CD4-positive, CD25-positive, alpha-beta regulatory T cell (primary cell): ENCODE measurements around the gene PALLD. TPM values are rescaled to one million over a fixed set of nuclear protein-coding genes. Genes with fewer than 3 reads are reported as not detected.

Experiments used
- ATAC-seq, 2 donors: fragments of 150-1000 bp; cut with Tn5 transposase; one replicate each; pipeline ENCODE4 v1.10.0; 2021; ENCODE audit warnings: low read depth in 2 of 2, moderate number of reproducible peaks in 2 of 2, moderate library complexity in 1 of 2
- DNase-seq, 3 donors: peaks; one replicate each; pipeline versions ENCODE4 v3.0.0 to v3.0.0-alpha.2; 2012 to 2022; ENCODE audit warnings: mixed read lengths in 1 of 3
- H3K27ac ChIP-seq: one replicate; pipeline ENCODE4 v1.7.0; 2013; ENCODE audit warnings: mild to moderate bottlenecking, low read length; ENCODE audit not compliant: insufficient read depth, poor library complexity, severe bottlenecking
- H3K27me3 ChIP-seq: one replicate; pipeline ENCODE4 v1.7.0; 2013; ENCODE audit warnings: low read length; ENCODE audit not compliant: control insufficient read depth, insufficient read depth
- H3K36me3 ChIP-seq: one replicate; pipeline ENCODE4 v1.7.0; 2013; ENCODE audit warnings: mild to moderate bottlenecking, low read length, moderate library complexity; ENCODE audit not compliant: control insufficient read depth, insufficient read depth
- H3K4me1 ChIP-seq: 2 replicates; pipeline ENCODE4 v1.7.0; 2013; ENCODE audit warnings: mild to moderate bottlenecking, low read length; ENCODE audit not compliant: insufficient read depth, control insufficient read depth, poor library complexity, severe bottlenecking
- H3K4me3 ChIP-seq: one replicate; pipeline ENCODE4 v1.7.0; 2013; ENCODE audit warnings: low read depth, mild to moderate bottlenecking, low read length, moderate library complexity
- H3K9me3 ChIP-seq, 2 experiments: 1 replicate in 1 of 2; 2 replicates in 1 of 2; pipeline ENCODE4 v1.7.0; 2013; ENCODE audit warnings: low read length in 2 of 2, mild to moderate bottlenecking in 1 of 2, moderate library complexity in 1 of 2; ENCODE audit not compliant: control insufficient read depth in 2 of 2
- H3K27ac Mint-ChIP-seq, 3 donors: one replicate each; pipeline ENCODE4 v1.8.0; 2020 to 2022; ENCODE audit warnings: mild to moderate bottlenecking in 3 of 3, mixed read lengths in 3 of 3, moderate library complexity in 2 of 3
- H3K27me3 Mint-ChIP-seq: one replicate; pipeline ENCODE4 v1.8.0; 2022; ENCODE audit warnings: mild to moderate bottlenecking, mixed read lengths
- H3K36me3 Mint-ChIP-seq: one replicate; pipeline ENCODE4 v1.8.0; 2020; ENCODE audit warnings: mixed read lengths
- H3K4me1 Mint-ChIP-seq, 4 donors: one replicate each; pipeline ENCODE4 v1.8.0; 2020 to 2022; ENCODE audit warnings: mixed read lengths in 4 of 4, mild to moderate bottlenecking in 1 of 4
- H3K4me3 Mint-ChIP-seq, 4 donors: one replicate each; pipeline ENCODE4 v1.8.0; 2020 to 2022; ENCODE audit warnings: mild to moderate bottlenecking in 4 of 4, mixed read lengths in 4 of 4, moderate library complexity in 3 of 4
- H3K9me3 Mint-ChIP-seq, 7 donors: one replicate each; pipeline ENCODE4 v1.8.0; 2020 to 2022; ENCODE audit warnings: mixed read lengths in 7 of 7, mild to moderate bottlenecking in 3 of 7, moderate library complexity in 2 of 7
- polyA plus RNA-seq, 4 donors: library from polyadenylated mRNA; unstranded; fragments of 300-500 nt; fragmentation: Illumina TruSeq; gene quantifications; one replicate each; pipeline ENCODE4 v1.2.3, GENCODE V29; 2021
- total RNA-seq: library from RNA; stranded (reverse); gene quantifications from one replicate; pipeline ENCODE4 v1.2.3, GENCODE V29; 2022

Gene PALLD
- total and polyA plus RNA-seq, 5 donors from 2014 or later = 0.37 to 1.9 (median 0.76) TPM; not detected in 1

DNA sequence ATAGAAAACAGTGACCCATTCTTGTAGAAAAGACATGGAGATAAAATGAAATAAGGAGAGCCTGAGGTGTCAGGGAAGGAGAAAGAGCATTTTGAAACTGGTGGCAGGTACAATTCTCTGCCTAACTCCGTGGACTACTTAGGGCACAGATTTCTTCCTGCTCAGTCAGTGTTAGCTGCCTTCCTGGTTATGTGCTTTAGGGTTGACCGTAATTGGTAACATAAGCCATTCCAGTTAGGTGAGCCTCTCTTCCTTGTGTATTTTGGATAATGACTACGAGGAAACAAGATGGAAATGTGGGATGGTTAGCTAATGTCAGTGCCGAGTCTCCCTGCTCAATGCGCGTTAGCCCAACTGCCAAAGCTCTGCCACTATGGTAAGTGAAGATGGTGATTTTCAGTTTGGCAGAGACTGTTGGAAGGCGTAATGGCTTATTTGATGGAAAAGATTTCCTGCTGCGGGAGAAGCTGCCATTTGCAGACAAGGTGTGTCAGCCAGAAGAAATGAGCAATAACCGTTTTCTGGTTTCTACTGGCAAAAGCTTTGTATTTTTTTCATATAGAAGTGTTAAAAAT is 339.1 kb downstream of the PALLD start:
- peaks cover 16% of the 10 kb centered on the region for H3K4me1 ChIP-seq
- no peaks in the 10 kb centered on the region for H3K36me3 ChIP-seq
- Mint-ChIP-seq H3K4me1 (peaks cover 0 to 13% (median 5%) of the 10 kb centered on the region in 4 donors), H3K9me3 (peaks cover 0 to 3% (median 0%) of the 10 kb centered on the region in 7 donors), H3K36me3 (no peaks in the 10 kb centered on the region), H3K27ac (no peak overlapping the region), H3K27me3 (peaks cover 61% of the 10 kb centered on the region), H3K4me3 (no peak overlapping the region)
- no peaks in the 10 kb centered on the region for H3K9me3 ChIP-seq
- no peak for ATAC-seq
- no peak overlapping the region for H3K27ac ChIP-seq
- H3K4me3 ChIP-seq = no peak overlapping the region
- H3K27me3 ChIP-seq = peaks cover 19% of the 10 kb centered on the region
- no peak for DNase-seq

GRCh38 chr4:168836490-168836889 is 339.6 kb downstream of the PALLD start:
- no peaks in the 10 kb centered on the region for H3K36me3 ChIP-seq
- Mint-ChIP-seq H3K4me1 (peaks cover 0 to 10% (median 3%) of the 10 kb centered on the region in 4 donors), H3K4me3 (peak overlapping the region in 1 of 4 donors; percentile 10), H3K27me3 (peaks cover 56% of the 10 kb centered on the region), H3K27ac (no peak overlapping the region), H3K36me3 (no peaks in the 10 kb centered on the region), H3K9me3 (peaks cover 0 to 3% (median 0%) of the 10 kb centered on the region in 7 donors)
- ATAC-seq (no peak), DNase-seq (no peak)
- H3K27ac ChIP-seq = no peak overlapping the region
- no peak overlapping the region for H3K4me3 ChIP-seq
- no peaks in the 10 kb centered on the region for H3K9me3 ChIP-seq
- peaks cover 16% of the 10 kb centered on the region for H3K4me1 ChIP-seq
- peaks cover 19% of the 10 kb centered on the region for H3K27me3 ChIP-seq

DNA sequence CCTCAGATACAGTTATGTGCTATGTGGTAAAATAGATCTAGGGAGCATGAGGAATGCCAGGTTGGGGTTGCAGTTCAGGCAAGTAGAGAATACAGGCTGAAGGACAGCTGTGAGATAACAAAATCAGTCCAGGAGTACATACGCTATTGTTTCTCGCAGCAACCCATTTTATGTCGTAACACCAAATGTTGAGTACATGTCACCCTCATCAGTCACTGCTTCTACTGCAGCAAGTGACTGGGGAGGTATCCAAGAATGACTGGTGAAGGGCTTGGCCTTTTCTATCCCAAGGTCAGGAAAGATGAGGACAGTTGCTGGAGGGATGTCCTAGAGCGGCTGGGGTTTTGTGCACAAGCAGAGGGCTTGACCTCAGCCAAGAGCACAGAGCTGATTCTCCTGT is 341.1 kb downstream of the PALLD start:
- H3K36me3 Mint-ChIP-seq = no peaks in the 10 kb centered on the region
- H3K36me3 ChIP-seq = no peaks in the 10 kb centered on the region
- no peak overlapping the region for H3K4me3 ChIP-seq
- H3K27ac ChIP-seq = no peak overlapping the region
- H3K27me3 ChIP-seq = peaks cover 19% of the 10 kb centered on the region
- no peak for ATAC-seq
- H3K27me3 Mint-ChIP-seq = peaks cover 45% of the 10 kb centered on the region
- no peak overlapping the region for H3K4me3 Mint-ChIP-seq
- H3K4me1 Mint-ChIP-seq = peaks cover 0 to 4% (median 0%) of the 10 kb centered on the region in 4 donors
- DNase-seq = no peak
- no peak overlapping the region for H3K27ac Mint-ChIP-seq
- H3K9me3 Mint-ChIP-seq = peaks cover 0 to 3% (median 0%) of the 10 kb centered on the region in 7 donors
- no peaks in the 10 kb centered on the region for H3K9me3 ChIP-seq
- peaks cover 3% of the 10 kb centered on the region for H3K4me1 ChIP-seq

GRCh38 chr4:168839758-168840391 is 343.0 kb downstream of the PALLD start:
- no peak for ATAC-seq
- H3K4me1 Mint-ChIP-seq = no peaks in the 10 kb centered on the region
- peaks cover 28% of the 10 kb centered on the region for H3K27me3 Mint-ChIP-seq
- Histone ChIP-seq H3K4me3 (no peak overlapping the region), H3K4me1 (no peaks in the 10 kb centered on the region), H3K9me3 (no peaks in the 10 kb centered on the region), H3K36me3 (no peaks in the 10 kb centered on the region), H3K27me3 (peaks cover 5% of the 10 kb centered on the region), H3K27ac (no peak overlapping the region)
- DNase-seq = no peak
- no peak overlapping the region for H3K27ac Mint-ChIP-seq
- no peaks in the 10 kb centered on the region for H3K36me3 Mint-ChIP-seq
- H3K9me3 Mint-ChIP-seq = peaks cover 0 to 3% (median 0%) of the 10 kb centered on the region in 7 donors
- H3K4me3 Mint-ChIP-seq = no peak overlapping the region

GRCh38 chr4:168840392-168840763 is 343.5 kb downstream of the PALLD start:
- Mint-ChIP-seq H3K27ac (no peak overlapping the region), H3K9me3 (peaks cover 0 to 3% (median 0%) of the 10 kb centered on the region in 7 donors), H3K4me3 (no peak overlapping the region), H3K27me3 (peaks cover 23% of the 10 kb centered on the region), H3K36me3 (no peaks in the 10 kb centered on the region), H3K4me1 (no peaks in the 10 kb centered on the region)
- Histone ChIP-seq H3K9me3 (no peaks in the 10 kb centered on the region), H3K27me3 (peaks cover 3% of the 10 kb centered on the region), H3K36me3 (no peaks in the 10 kb centered on the region), H3K4me1 (no peaks in the 10 kb centered on the region), H3K4me3 (no peak overlapping the region), H3K27ac (no peak overlapping the region)
- DNase-seq (no peak), ATAC-seq (no peak)

GRCh38 chr4:168841000-168841671 is 344.3 kb downstream of the PALLD start:
- Histone ChIP-seq H3K9me3 (no peaks in the 10 kb centered on the region), H3K4me1 (no peaks in the 10 kb centered on the region), H3K4me3 (no peak overlapping the region), H3K27me3 (no peaks in the 10 kb centered on the region), H3K27ac (no peak overlapping the region), H3K36me3 (no peaks in the 10 kb centered on the region)
- DNase-seq (no peak), ATAC-seq (no peak)
- Mint-ChIP-seq H3K9me3 (peaks cover 0 to 3% (median 0%) of the 10 kb centered on the region in 7 donors), H3K4me3 (no peak overlapping the region), H3K4me1 (no peaks in the 10 kb centered on the region), H3K36me3 (no peaks in the 10 kb centered on the region), H3K27me3 (peaks cover 17% of the 10 kb centered on the region), H3K27ac (no peak overlapping the region)

- Mint-ChIP-seq H3K9me3 (peaks cover 0 to 3% (median 0%) of the 10 kb centered on the region in 7 donors), H3K4me1 (no peaks in the 10 kb centered on the region), H3K27me3 (peaks cover 15% of the 10 kb centered on the region), H3K27ac (no peak overlapping the region), H3K36me3 (no peaks in the 10 kb centered on the region), H3K4me3 (no peak overlapping the region)
- H3K27me3 ChIP-seq = no peaks in the 10 kb centered on the region
- ATAC-seq (no peak), DNase-seq (no peak)
- no peak overlapping the region for H3K4me3 ChIP-seq
- no peaks in the 10 kb centered on the region for H3K36me3 ChIP-seq
- no peak overlapping the region for H3K27ac ChIP-seq
- H3K9me3 ChIP-seq = no peaks in the 10 kb centered on the region
- H3K4me1 ChIP-seq = no peaks in the 10 kb centered on the region
Observed at GRCh38 chr4:168841672-168842019, 344.8 kb downstream of the PALLD start.
